ENCODE data around the gene KRT36. TPM values are rescaled to one million over a fixed set of nuclear protein-coding genes. Genes with fewer than 3 reads are reported as not detected.
A peak's percentile ranks its signal among the peaks of the same experiment; 100 is the strongest.

Gene KRT36
- total and polyA plus RNA-seq, 2 donors (not counting 1 experiment from before 2014, with no cell fraction given): not detected

DNA sequence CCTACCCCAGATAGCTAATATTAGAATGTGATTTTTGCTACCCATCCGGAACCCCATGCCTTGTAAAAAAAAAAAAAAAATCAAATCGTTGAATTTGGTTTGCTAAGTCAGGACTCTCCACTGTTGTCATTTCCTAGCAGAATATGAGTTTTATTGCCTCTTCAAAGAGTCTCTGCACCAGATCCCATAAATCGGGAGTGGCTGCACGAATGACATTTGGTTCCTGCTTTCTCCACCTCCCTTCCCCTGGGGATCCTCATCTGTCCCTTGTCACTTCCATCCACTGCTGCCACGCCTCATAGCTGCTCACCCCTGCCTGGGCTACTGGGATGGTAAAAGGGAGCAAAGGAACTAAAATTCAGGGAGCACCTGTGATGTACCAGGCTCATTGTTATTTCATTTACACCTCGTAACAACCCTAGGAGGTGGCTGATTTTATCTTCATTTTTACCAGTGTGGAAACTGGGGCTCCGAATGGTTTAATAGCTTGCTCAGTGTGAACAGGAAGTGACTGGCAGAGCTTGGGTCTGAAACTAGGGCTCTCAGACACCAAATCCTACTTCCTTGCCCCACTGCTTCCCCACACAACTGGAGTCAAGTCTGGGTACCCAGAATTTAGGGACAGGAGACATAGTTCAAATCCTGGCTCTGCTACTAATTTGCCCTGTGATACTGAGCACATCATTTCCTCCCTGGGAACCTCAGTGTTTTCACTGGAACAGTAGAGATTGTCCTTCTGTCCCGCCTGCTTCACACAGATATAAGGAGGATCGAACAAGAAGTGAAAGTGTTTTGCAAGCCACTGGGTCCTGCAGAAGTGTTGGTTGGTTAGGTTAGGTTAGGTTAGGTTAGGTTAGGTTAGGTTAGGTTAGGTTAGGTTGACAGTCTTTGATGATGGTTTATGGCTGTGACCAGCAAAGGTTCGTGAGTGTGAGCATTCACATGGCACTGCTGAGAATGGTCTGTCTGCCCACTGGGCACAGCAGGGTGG is 585 bp upstream of the KRT36 start:
- CTCF ChIA-PET: interaction anchor here (0.9 kb wide), 2 partner anchors 59 to 158 kb away, joined by 3 read pairs; no protein-coding TSS in a partner anchor
- TF ChIP-seq, protein P1, sequence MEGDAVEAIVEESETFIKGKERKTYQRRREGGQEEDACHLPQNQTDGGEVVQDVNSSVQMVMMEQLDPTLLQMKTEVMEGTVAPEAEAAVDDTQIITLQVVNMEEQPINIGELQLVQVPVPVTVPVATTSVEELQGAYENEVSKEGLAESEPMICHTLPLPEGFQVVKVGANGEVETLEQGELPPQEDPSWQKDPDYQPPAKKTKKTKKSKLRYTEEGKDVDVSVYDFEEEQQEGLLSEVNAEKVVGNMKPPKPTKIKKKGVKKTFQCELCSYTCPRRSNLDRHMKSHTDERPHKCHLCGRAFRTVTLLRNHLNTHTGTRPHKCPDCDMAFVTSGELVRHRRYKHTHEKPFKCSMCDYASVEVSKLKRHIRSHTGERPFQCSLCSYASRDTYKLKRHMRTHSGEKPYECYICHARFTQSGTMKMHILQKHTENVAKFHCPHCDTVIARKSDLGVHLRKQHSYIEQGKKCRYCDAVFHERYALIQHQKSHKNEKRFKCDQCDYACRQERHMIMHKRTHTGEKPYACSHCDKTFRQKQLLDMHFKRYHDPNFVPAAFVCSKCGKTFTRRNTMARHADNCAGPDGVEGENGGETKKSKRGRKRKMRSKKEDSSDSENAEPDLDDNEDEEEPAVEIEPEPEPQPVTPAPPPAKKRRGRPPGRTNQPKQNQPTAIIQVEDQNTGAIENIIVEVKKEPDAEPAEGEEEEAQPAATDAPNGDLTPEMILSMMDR (IDR thresholded peaks at IDR 0.05): no peak
- no peak for TF ChIP-seq EZH2 (IDR thresholded peaks at IDR 0.05; ENCODE audit: borderline replicate concordance, insufficient read depth, low read depth, low read length, poor library complexity, severe bottlenecking)
- Histone ChIP-seq H3K27me3 (replicated peaks in 1 of 4; ENCODE audit: control extremely low read depth in 1 of 4, control insufficient read depth in 3 of 4, insufficient read depth in 4 of 4, low read length in 3 of 4) (peaks cover 0 to 7% (median 0%) of the 10 kb centered on the region in 4 experiments), H3K27ac (ENCODE audit: low read length in 2 of 2) (no peak overlapping the region), H3K79me2 (ENCODE audit: control insufficient read depth, insufficient read depth, low read length) (no peaks in the 10 kb centered on the region), H3K9me3 (ENCODE audit: control extremely low read depth in 1 of 3, control insufficient read depth in 2 of 3, insufficient read depth in 1 of 3, low read length in 2 of 3) (peaks cover 0 to 4% (median 0%) of the 10 kb centered on the region in 3 donors), H3K4me3 (ENCODE audit: control extremely low read depth in 1 of 5, extremely low read depth in 1 of 5, insufficient read depth in 1 of 5, low read depth in 2 of 5, low read length in 4 of 5) (no peak overlapping the region), H2AFZ (ENCODE audit: insufficient read depth, low read depth, low read length, poor library complexity, severe bottlenecking) (peak overlapping the region; percentile 17), H3K4me1 (ENCODE audit: control insufficient read depth in 2 of 2, insufficient read depth in 2 of 2, low read length in 2 of 2) (no peaks in the 10 kb centered on the region), H4K20me1 (ENCODE audit: control insufficient read depth, insufficient read depth, low read length, poor library complexity, severe bottlenecking) (no peaks in the 10 kb centered on the region), H3K4me2 (replicated peaks; ENCODE audit: low read depth, low read length, poor library complexity, severe bottlenecking) (no peak overlapping the region), H3K36me3 (replicated peaks in 1 of 2; ENCODE audit: control extremely low read depth in 1 of 2, control insufficient read depth in 1 of 2, extremely low read depth in 1 of 2, insufficient read depth in 2 of 2, low read length in 1 of 2) (no peaks in the 10 kb centered on the region), H3K9ac (ENCODE audit: low read length) (no peak overlapping the region)
- intact Hi-C loops (cut with micrococcal nuclease): no loop called here
- Mint-ChIP-seq H3K27ac (no peak overlapping the region), H3K4me1 (no peaks in the 10 kb centered on the region), H3K4me3 (no peak overlapping the region), H3K9me3 (ENCODE audit: insufficient read depth) (no peaks in the 10 kb centered on the region), H3K27me3 (peaks cover 37% of the 10 kb centered on the region)
- ATAC-seq (ENCODE audit: low read depth) (no peak), DNase-seq (no peak)
- POLR2A ChIA-PET: no interaction called here
- WGBS (ENCODE audit: insufficient coverage): 69% methylated on average over 7 of the region's 10 CpGs
